Measurements from ENCODE around the gene PPIP5K1. TPM values are rescaled to one million over a fixed set of nuclear protein-coding genes. Genes with fewer than 3 reads are reported as not detected.
"Not testable (repeated sequence)": the region's sequence is repeated elsewhere in the genome, so short reads cannot be mapped to it uniquely, and the experiment has no call there.

PPIP5K1 gene
- total RNA-seq, 8 experiments from 2014 or later = 9.4 to 37.9 (median 21.0) TPM

DNA sequence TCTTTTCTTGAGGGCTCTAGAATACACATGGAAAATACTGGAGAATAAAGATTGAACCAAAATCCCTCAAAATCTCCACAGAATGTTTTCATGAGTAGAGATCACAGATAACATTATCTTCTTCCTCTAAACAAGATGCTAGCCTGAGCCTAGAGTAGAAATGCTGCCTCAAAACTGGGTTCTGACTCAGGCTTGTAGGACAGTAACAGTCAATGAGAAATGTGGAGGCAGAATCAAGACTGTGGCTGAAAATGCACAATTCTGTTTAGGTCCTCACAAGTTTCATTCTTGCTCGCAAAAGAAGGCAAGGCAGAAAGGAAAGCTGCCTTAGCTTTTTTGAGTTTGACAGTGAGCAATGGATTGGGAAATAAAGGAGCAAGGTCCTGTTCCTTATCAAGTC, 15.4 kb downstream of the PPIP5K1 start:
- H3K4me1 ChIP-seq (replicated peaks in 1 of 2); ATAC-seq (replicated peaks in 6 of 8); in situ Hi-C loops (cut with MboI; ENCODE audit: low pct_unique_long_range_greater_than_20kb in 2 of 9, low sequenced_read_pairs in 9 of 9, unreplicated experiment in 9 of 9); H3K27ac ChIP-seq; H3K4me3 ChIP-seq: not testable (repeated sequence)
- WGBS, 10 experiments = no CpG with 5 or more reads among the region's 1 CpG

GRCh38 chr15:43566615-43567014, 23.4 kb downstream of the PPIP5K1 start:
- ATAC-seq (replicated peaks in 6 of 8) = not testable (repeated sequence)

DNA sequence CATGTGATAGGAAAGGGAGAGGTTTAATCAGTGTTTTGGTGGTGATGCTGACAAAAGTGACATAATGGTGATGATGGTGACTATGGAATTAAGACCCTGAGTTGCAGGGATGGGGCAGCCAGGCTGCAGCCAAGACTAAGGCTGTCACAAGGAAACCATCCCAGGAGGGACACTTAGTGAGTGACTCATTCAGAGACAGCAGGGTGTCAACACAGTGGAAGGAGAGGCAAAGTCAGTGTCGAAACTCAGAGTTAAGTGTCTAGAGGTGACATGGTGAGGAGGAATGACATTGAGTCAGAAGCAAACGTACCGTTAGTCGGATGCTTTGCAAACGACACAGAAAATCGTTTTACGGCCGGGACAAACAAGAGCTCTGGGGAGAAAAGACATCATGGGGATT, 26.2 kb downstream of the PPIP5K1 start:
- H3K27ac ChIP-seq; ATAC-seq (replicated peaks in 6 of 8); in situ Hi-C loops (cut with MboI; ENCODE audit: low pct_unique_long_range_greater_than_20kb in 2 of 9, low sequenced_read_pairs in 9 of 9, unreplicated experiment in 9 of 9); H3K4me1 ChIP-seq (replicated peaks in 1 of 2); H3K4me3 ChIP-seq: not testable (repeated sequence)
- no CpG with 5 or more reads among the region's 8 CpGs for WGBS, 10 experiments

More at GRCh38 chr15:43566615-43567014, 23.4 kb downstream of the PPIP5K1 start:
- in situ Hi-C loops (cut with MboI; ENCODE audit: low pct_unique_long_range_greater_than_20kb in 2 of 9, low sequenced_read_pairs in 9 of 9, unreplicated experiment in 9 of 9); H3K4me1 ChIP-seq (replicated peaks in 1 of 2); H3K4me3 ChIP-seq; H3K27ac ChIP-seq: not testable (repeated sequence)
- WGBS, 10 experiments = no CpG with 5 or more reads among the region's 2 CpGs

GRCh38 chr15:43562753-43563152, 27.3 kb downstream of the PPIP5K1 start:
- H3K4me1 ChIP-seq (replicated peaks in 1 of 2); ATAC-seq (replicated peaks in 6 of 8); H3K27ac ChIP-seq; in situ Hi-C loops (cut with MboI; ENCODE audit: low pct_unique_long_range_greater_than_20kb in 2 of 9, low sequenced_read_pairs in 9 of 9, unreplicated experiment in 9 of 9); H3K4me3 ChIP-seq: not testable (repeated sequence)
- WGBS, 10 experiments = no CpG with 5 or more reads among the region's 3 CpGs

- H3K4me3 ChIP-seq = no peak overlapping the region
- no peak for ATAC-seq (replicated peaks in 6 of 8)
- in situ Hi-C loops (cut with MboI; ENCODE audit: low pct_unique_long_range_greater_than_20kb in 2 of 9, low sequenced_read_pairs in 9 of 9, unreplicated experiment in 9 of 9) = no loop called here
- H3K27ac ChIP-seq = no peak overlapping the region
- WGBS, 10 experiments = 7 to 91% (median 60%) methylated on average over 1 to 2 of the region's 2 CpGs; no CpG with 5 or more reads in 2 of the 10 experiments
- no peaks in the 10 kb centered on the region for H3K4me1 ChIP-seq (replicated peaks in 1 of 2)
Observed at GRCh38 chr15:43552986-43553385, 37.0 kb downstream of the PPIP5K1 start.

DNA sequence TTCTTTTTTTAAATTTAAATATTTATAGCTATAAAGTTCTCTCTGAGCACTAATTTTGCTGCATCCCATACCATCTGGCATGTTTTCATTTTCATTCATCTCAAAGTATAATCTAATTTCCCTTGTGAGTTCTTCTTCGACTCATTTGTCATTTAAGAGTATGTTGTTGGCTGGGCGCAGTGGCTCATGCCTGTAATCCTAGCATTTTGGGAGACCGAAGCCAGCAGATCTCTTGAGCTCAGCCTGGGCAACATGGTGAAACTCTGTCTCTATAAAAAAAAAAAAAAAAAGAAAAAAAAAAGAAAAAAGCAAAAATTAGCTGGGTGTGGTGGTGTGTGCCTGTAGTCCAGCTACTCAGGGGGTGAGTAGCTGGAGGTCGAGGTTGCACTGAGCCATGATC, 37.8 kb downstream of the PPIP5K1 start:
- 45 to 100% (median 94%) methylated on average over 1 to 4 of the region's 4 CpGs; no CpG with 5 or more reads in 1 of the 10 experiments for WGBS, 10 experiments

GRCh38 chr15:43550527-43551363, 39.3 kb downstream of the PPIP5K1 start:
- in situ Hi-C loops (cut with MboI; ENCODE audit: low pct_unique_long_range_greater_than_20kb in 2 of 9, low sequenced_read_pairs in 9 of 9, unreplicated experiment in 9 of 9) = no loop called here
- no peaks in the 10 kb centered on the region for H3K4me1 ChIP-seq (replicated peaks in 1 of 2)
- ATAC-seq (replicated peaks in 6 of 8) = no peak
- WGBS, 10 experiments = 11 to 96% (median 77%) methylated on average over 2 to 10 of the region's 10 CpGs
- H3K27ac ChIP-seq = no peak overlapping the region
- H3K4me3 ChIP-seq = no peak overlapping the region

More for the DNA sequence above, 37.8 kb downstream of the PPIP5K1 start:
- no peak overlapping the region for H3K4me3 ChIP-seq
- H3K27ac ChIP-seq = no peak overlapping the region
- in situ Hi-C loops (cut with MboI; ENCODE audit: low pct_unique_long_range_greater_than_20kb in 2 of 9, low sequenced_read_pairs in 9 of 9, unreplicated experiment in 9 of 9) = no loop called here
- no peaks in the 10 kb centered on the region for H3K4me1 ChIP-seq (replicated peaks in 1 of 2)
- ATAC-seq (replicated peaks in 6 of 8) = no peak

DNA sequence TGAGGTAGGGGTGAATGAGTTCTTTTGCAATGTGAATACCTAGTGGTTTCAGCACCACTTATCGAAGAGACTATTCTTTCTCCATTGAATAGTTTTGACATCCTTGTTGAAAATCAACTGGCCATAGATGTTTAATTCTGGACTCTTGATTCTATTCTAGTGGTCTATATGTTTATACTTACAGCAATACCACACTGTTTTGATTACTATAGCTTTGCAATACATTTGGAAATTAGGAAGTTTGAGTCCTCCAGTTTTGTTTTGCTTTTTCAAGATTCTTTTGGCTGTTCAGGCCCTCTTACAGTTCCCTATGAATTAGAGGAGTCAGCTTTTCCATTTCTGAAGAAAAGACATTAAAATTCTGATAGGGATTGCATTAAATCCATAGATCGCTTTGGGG, 42.5 kb downstream of the PPIP5K1 start:
- no peak for ATAC-seq (replicated peaks in 6 of 8)
- H3K4me1 ChIP-seq (replicated peaks in 1 of 2) = no peaks in the 10 kb centered on the region
- in situ Hi-C loops (cut with MboI; ENCODE audit: low pct_unique_long_range_greater_than_20kb in 2 of 9, low sequenced_read_pairs in 9 of 9, unreplicated experiment in 9 of 9) = no loop called here
- 92 to 100% (median 100%) methylated on average over 1 to 2 of the region's 2 CpGs; no CpG with 5 or more reads in 2 of the 10 experiments for WGBS, 10 experiments
- no peak overlapping the region for H3K27ac ChIP-seq
- H3K4me3 ChIP-seq = no peak overlapping the region

DNA sequence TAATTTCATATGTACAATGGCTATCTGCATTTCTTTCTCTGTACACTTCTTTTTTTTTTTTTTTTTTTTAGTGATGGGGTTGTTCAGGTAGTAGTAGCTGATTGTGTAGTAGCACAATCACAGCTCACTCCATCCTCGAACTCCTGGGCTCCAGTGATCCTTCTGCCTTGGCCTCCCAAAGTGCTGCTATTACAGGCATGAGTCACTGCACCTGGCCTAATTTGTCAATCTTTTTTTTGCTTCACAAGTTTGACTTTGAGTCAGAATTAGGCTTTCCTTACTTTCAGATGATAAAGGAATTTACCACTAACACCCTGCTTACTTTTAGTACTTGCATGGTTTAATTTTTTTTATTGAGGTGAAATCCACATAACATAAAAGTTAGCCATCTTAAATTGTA, 44.6 kb downstream of the PPIP5K1 start:
- WGBS, 10 experiments = 57 to 100% (median 100%) methylated on average over 1 of the region's 1 CpG; no CpG with 5 or more reads in 6 of the 10 experiments
- H3K4me3 ChIP-seq = no peak overlapping the region
- no peak overlapping the region for H3K27ac ChIP-seq
- no peak for ATAC-seq (replicated peaks in 6 of 8)
- in situ Hi-C loops (cut with MboI; ENCODE audit: low pct_unique_long_range_greater_than_20kb in 2 of 9, low sequenced_read_pairs in 9 of 9, unreplicated experiment in 9 of 9) = no loop called here
- no peaks in the 10 kb centered on the region for H3K4me1 ChIP-seq (replicated peaks in 1 of 2)

DNA sequence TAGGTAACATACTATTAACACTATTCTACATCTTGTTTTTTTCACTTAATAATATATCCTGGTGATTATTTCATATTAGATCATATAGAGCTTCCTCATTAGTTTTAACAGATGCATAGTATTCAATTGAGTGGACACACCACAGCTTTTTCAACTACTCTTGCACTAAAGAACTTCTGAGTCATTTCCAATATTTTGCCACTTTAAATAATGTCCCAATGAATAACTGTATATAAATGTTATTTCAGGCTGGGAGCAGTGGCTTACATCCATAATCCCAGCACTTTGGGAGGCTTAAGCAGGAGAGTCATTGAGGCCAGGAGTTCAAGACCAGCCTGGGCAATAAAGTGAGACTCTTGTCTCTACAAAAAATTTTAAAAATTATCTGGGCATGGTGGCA, 45.7 kb downstream of the PPIP5K1 start:
- Histone ChIP-seq H3K4me1 (replicated peaks in 1 of 2) (no peaks in the 10 kb centered on the region), H3K4me3 (no peak overlapping the region), H3K27ac (no peak overlapping the region)
- no peak for ATAC-seq (replicated peaks in 6 of 8)
- in situ Hi-C loops (cut with MboI; ENCODE audit: low pct_unique_long_range_greater_than_20kb in 2 of 9, low sequenced_read_pairs in 9 of 9, unreplicated experiment in 9 of 9) = no loop called here

GRCh38 chr15:43541785-43542184, 48.2 kb downstream of the PPIP5K1 start:
- H3K4me3 ChIP-seq = no peak overlapping the region
- no peak overlapping the region for H3K27ac ChIP-seq
- no peak for ATAC-seq (replicated peaks in 6 of 8)
- in situ Hi-C loops (cut with MboI; ENCODE audit: low pct_unique_long_range_greater_than_20kb in 2 of 9, low sequenced_read_pairs in 9 of 9, unreplicated experiment in 9 of 9) = no loop called here
- no peaks in the 10 kb centered on the region for H3K4me1 ChIP-seq (replicated peaks in 1 of 2)

GRCh38 chr15:43538091-43538490, 51.9 kb downstream of the PPIP5K1 start:
- no peak overlapping the region for H3K4me3 ChIP-seq
- 0 to 92% (median 23%) methylated on average over 2 of the region's 2 CpGs; no CpG with 5 or more reads in 3 of the 10 experiments for WGBS, 10 experiments
- in situ Hi-C loops (cut with MboI; ENCODE audit: low pct_unique_long_range_greater_than_20kb in 2 of 9, low sequenced_read_pairs in 9 of 9, unreplicated experiment in 9 of 9) = no loop called here
- H3K27ac ChIP-seq = no peak overlapping the region
- ATAC-seq (replicated peaks in 6 of 8) = no peak
- no peaks in the 10 kb centered on the region for H3K4me1 ChIP-seq (replicated peaks in 1 of 2)

DNA sequence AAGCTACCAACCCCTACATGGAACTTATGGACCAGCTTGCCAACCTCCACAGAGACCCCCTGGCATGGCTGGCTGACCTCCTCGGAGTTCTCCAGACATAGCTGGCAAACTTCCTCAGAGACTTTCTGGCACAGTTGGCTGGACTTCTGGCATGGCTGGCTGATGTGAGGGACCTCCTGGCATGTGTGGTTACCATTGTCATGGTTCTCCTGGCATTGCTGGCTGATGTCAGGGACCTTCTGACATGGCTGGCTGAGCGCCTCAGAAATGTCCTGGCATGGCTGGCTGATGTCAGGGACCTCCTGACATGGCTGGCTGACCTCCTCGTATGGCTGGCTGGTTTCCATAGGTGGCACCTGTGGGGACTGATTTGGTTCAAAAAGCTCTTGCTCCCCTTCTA, 55.1 kb downstream of the PPIP5K1 start:
- H3K27ac ChIP-seq = no peak overlapping the region
- 83 to 100% (median 96%) methylated on average over 1 to 2 of the region's 3 CpGs; no CpG with 5 or more reads in 6 of the 10 experiments for WGBS, 10 experiments
- H3K4me3 ChIP-seq = no peak overlapping the region
- no peak for ATAC-seq (replicated peaks in 6 of 8)
- in situ Hi-C loops (cut with MboI; ENCODE audit: low pct_unique_long_range_greater_than_20kb in 2 of 9, low sequenced_read_pairs in 9 of 9, unreplicated experiment in 9 of 9) = no loop called here
- peaks cover 0 to 9% of the 10 kb centered on the region in 2 donors for H3K4me1 ChIP-seq (replicated peaks in 1 of 2)

DNA sequence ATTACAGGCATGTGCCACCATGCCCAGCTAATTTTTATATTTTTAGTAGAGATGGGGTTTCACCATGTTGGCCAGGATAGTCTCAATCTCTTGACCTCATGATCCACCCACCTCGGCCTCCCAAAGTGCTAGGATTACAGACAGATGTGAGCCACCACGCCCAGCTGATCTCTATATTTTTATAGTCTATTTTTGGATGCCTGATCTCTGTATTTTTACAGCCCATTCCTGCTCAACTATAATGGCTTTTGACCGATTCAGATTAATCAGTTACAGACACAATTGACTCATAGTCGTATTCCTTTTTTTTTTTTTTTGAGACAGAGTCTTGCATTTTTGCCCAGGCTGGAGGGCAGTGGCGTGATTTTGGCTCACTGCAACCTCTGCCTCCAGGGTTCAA, 57.2 kb downstream of the PPIP5K1 start:
- ATAC-seq (replicated peaks in 6 of 8) = peak in 2 of 8 experiments; percentile 24 to 39
- H3K27ac ChIP-seq; H3K4me1 ChIP-seq (replicated peaks in 1 of 2); H3K4me3 ChIP-seq; in situ Hi-C loops (cut with MboI; ENCODE audit: low pct_unique_long_range_greater_than_20kb in 2 of 9, low sequenced_read_pairs in 9 of 9, unreplicated experiment in 9 of 9): not testable (repeated sequence)
- 0 to 100% (median 95%) methylated on average over 1 to 4 of the region's 5 CpGs; no CpG with 5 or more reads in 2 of the 10 experiments for WGBS, 10 experiments

All from motor neuron (in vitro differentiated cells).